Mucosa of stomach (tissue), 1 donor: ENCODE results near the gene ERN2.
"Not testable (repeated sequence)": the region's sequence is repeated elsewhere in the genome, so short reads cannot be mapped to it uniquely, and the experiment has no call there.

ENCODE experiments used
- H3K27me3 ChIP-seq: one replicate; pipeline ENCODE4 v1.7.0; 2013; ENCODE audit warnings: mild to moderate bottlenecking, low read length; ENCODE audit not compliant: control insufficient read depth, insufficient read depth
- H3K36me3 ChIP-seq: one replicate; pipeline ENCODE4 v1.7.0; 2013; ENCODE audit warnings: low read length; ENCODE audit not compliant: control insufficient read depth, insufficient read depth
- H3K4me1 ChIP-seq: one replicate; pipeline ENCODE4 v1.7.0; 2013; ENCODE audit warnings: mild to moderate bottlenecking, low read length; ENCODE audit not compliant: control insufficient read depth, insufficient read depth
- H3K4me3 ChIP-seq: one replicate; pipeline ENCODE4 v1.7.0; 2013; ENCODE audit warnings: low read length
- H3K9ac ChIP-seq: one replicate; pipeline ENCODE4 v1.7.0; 2013; ENCODE audit warnings: mild to moderate bottlenecking, low read length, moderate library complexity
- H3K9me3 ChIP-seq: one replicate; pipeline ENCODE4 v1.7.0; 2013; ENCODE audit warnings: mild to moderate bottlenecking, low read length, moderate library complexity; ENCODE audit not compliant: control insufficient read depth
- donor health status: Pancreatic carcinoma.

Gene ERN2

GRCh38 chr16:23712976-23713375 is at the start of gene ERN2:
Gene ERN2 (minus strand): TSS chr16:23713222. CDS start chr16:23713187, 35 bp downstream.
- H3K9me3 ChIP-seq: no peaks in the 10 kb centered on the region
- peaks cover 11% of the 10 kb centered on the region for H3K4me1 ChIP-seq
- peak within 1 kb of the TSS; percentile 86 for H3K9ac ChIP-seq
- H3K27me3 ChIP-seq: no peaks in the 10 kb centered on the region
- H3K36me3 ChIP-seq: peaks cover 13% of the 10 kb centered on the region
- peak within 1 kb of the TSS; percentile 33 for H3K4me3 ChIP-seq

GRCh38 chr16:23757937-23758619 is 45.1 kb upstream of the ERN2 start:
- Histone ChIP-seq H3K4me3 (no peak overlapping the region), H3K27me3 (peaks cover 44% of the 10 kb centered on the region), H3K9ac (no peak overlapping the region), H3K9me3 (no peaks in the 10 kb centered on the region), H3K4me1 (peaks cover 7% of the 10 kb centered on the region), H3K36me3 (no peaks in the 10 kb centered on the region)

GRCh38 chr16:23757116-23757515 is 44.1 kb upstream of the ERN2 start:
- Histone ChIP-seq H3K9ac (no peak overlapping the region), H3K4me3 (no peak overlapping the region), H3K27me3 (peaks cover 44% of the 10 kb centered on the region), H3K9me3 (no peaks in the 10 kb centered on the region), H3K4me1 (peaks cover 7% of the 10 kb centered on the region), H3K36me3 (no peaks in the 10 kb centered on the region)

- H3K9ac ChIP-seq: no peak overlapping the region
- no peaks in the 10 kb centered on the region for H3K36me3 ChIP-seq
- no peak overlapping the region for H3K4me3 ChIP-seq
- H3K27me3 ChIP-seq: peaks cover 44% of the 10 kb centered on the region
- peaks cover 7% of the 10 kb centered on the region for H3K4me1 ChIP-seq
- no peaks in the 10 kb centered on the region for H3K9me3 ChIP-seq
Observed at GRCh38 chr16:23755484-23755809, 42.4 kb upstream of the ERN2 start.

- H3K9ac ChIP-seq: no peak within 1 kb of the TSS
- H3K27me3 ChIP-seq: peaks cover 44% of the 10 kb centered on the region
- H3K4me3 ChIP-seq: no peak within 1 kb of the TSS
- H3K4me1 ChIP-seq: peaks cover 7% of the 10 kb centered on the region
- H3K36me3 ChIP-seq: no peaks in the 10 kb centered on the region
- no peaks in the 10 kb centered on the region for H3K9me3 ChIP-seq
Observed at GRCh38 chr16:23754594-23755483, 41.8 kb upstream of the ERN2 start, which contains the start of gene CHP2. Gene CHP2 (plus strand): TSS chr16:23755026. CDS start chr16:23755050, 24 bp downstream.

GRCh38 chr16:23753908-23754593 is 41.0 kb upstream of the ERN2 start:
- Histone ChIP-seq H3K4me3 (no peak overlapping the region), H3K27me3 (peaks cover 44% of the 10 kb centered on the region), H3K4me1 (peaks cover 7% of the 10 kb centered on the region), H3K9me3 (no peaks in the 10 kb centered on the region), H3K9ac (no peak overlapping the region), H3K36me3 (no peaks in the 10 kb centered on the region)

- H3K36me3 ChIP-seq, H3K9ac ChIP-seq, H3K4me3 ChIP-seq, H3K4me1 ChIP-seq, H3K9me3 ChIP-seq: not testable (repeated sequence)
- H3K27me3 ChIP-seq: peaks cover 24% of the 10 kb centered on the region
Observed at GRCh38 chr16:23751053-23751452, 38.0 kb upstream of the ERN2 start.

GRCh38 chr16:23748630-23749029 is 35.6 kb upstream of the ERN2 start:
- Histone ChIP-seq H3K36me3 (no peaks in the 10 kb centered on the region), H3K9ac (no peak overlapping the region), H3K4me3 (no peak overlapping the region), H3K4me1 (no peaks in the 10 kb centered on the region), H3K9me3 (no peaks in the 10 kb centered on the region), H3K27me3 (peaks cover 4% of the 10 kb centered on the region)

- no peaks in the 10 kb centered on the region for H3K9me3 ChIP-seq
- H3K36me3 ChIP-seq: no peaks in the 10 kb centered on the region
- H3K27me3 ChIP-seq: peaks cover 4% of the 10 kb centered on the region
- H3K4me3 ChIP-seq: no peak overlapping the region
- H3K4me1 ChIP-seq: no peaks in the 10 kb centered on the region
- no peak overlapping the region for H3K9ac ChIP-seq
Observed at GRCh38 chr16:23745263-23745662, 32.2 kb upstream of the ERN2 start.

GRCh38 chr16:23742766-23743165 is 29.7 kb upstream of the ERN2 start:
- no peaks in the 10 kb centered on the region for H3K9me3 ChIP-seq
- H3K4me1 ChIP-seq: no peaks in the 10 kb centered on the region
- H3K9ac ChIP-seq: no peak overlapping the region
- H3K4me3 ChIP-seq: no peak overlapping the region
- peaks cover 4% of the 10 kb centered on the region for H3K27me3 ChIP-seq
- H3K36me3 ChIP-seq: no peaks in the 10 kb centered on the region

- Histone ChIP-seq H3K9me3 (no peaks in the 10 kb centered on the region), H3K4me3 (no peak overlapping the region), H3K9ac (no peak overlapping the region), H3K36me3 (no peaks in the 10 kb centered on the region), H3K4me1 (no peaks in the 10 kb centered on the region), H3K27me3 (peaks cover 4% of the 10 kb centered on the region)
Observed at GRCh38 chr16:23741675-23742303, 28.8 kb upstream of the ERN2 start.
